Thoracic aorta (tissue), 2 donors: Measurements from ENCODE around the gene GALT. TPM values are rescaled to one million over a fixed set of nuclear protein-coding genes. Genes with fewer than 3 reads are reported as not detected.

Experiments used
- ATAC-seq: fragments of 150-250 bp; one replicate; pipeline ENCODE4 v1.8.0; 2017; ENCODE audit warnings: low read depth; ENCODE audit not compliant: insufficient number of reproducible peaks, low FRiP score
- DNase-seq: peaks from one replicate; pipeline ENCODE4 v3.0.0-alpha.2; 2020; ENCODE audit warnings: low spot score
- H3K27ac ChIP-seq, 2 donors: fragments of 200-600 bp; sonication (generic); 1 replicate in 1 of 2; 2 replicates in 1 of 2; pipeline ENCODE4 v1.5.1; 2016; ENCODE audit warnings: mild to moderate bottlenecking in 2 of 2, moderate library complexity in 2 of 2
- H3K27me3 ChIP-seq: fragments of 200-600 bp; sonication (generic); replicated peaks from 2 replicates; pipeline ENCODE4 v1.6.0; 2016; ENCODE audit warnings: mild to moderate bottlenecking; ENCODE audit not compliant: insufficient read depth
- H3K36me3 ChIP-seq: fragments of 200-600 bp; sonication (generic); one replicate; pipeline ENCODE4 v1.5.1; 2016
- H3K4me1 ChIP-seq, 2 donors: fragments of 200-600 bp; sonication (generic); 1 replicate in 1 of 2; 2 replicates in 1 of 2; pipeline versions ENCODE4 v1.5.1 to v1.6.0; 2016; ENCODE audit warnings: low read depth in 2 of 2, mild to moderate bottlenecking in 1 of 2; ENCODE audit not compliant: control insufficient read depth in 1 of 2
- H3K4me3 ChIP-seq: fragments of 200-600 bp; sonication (generic); 2 replicates; pipeline ENCODE4 v1.5.1; 2016; ENCODE audit warnings: mild to moderate bottlenecking
- H3K9me3 ChIP-seq: fragments of 200-600 bp; sonication (generic); 2 replicates; pipeline ENCODE4 v1.5.1; 2016
- total RNA-seq, 2 donors: library from RNA; depleted of rRNA; stranded (reverse); fragments of >200 nt; gene quantifications; one replicate each; pipeline versions ENCODE4 v1.1.0 to v1.2.3, GENCODE V29; 2016
- TF ChIP-seq, protein P1 (sequence below): fragments of 200-600 bp; sonication (generic); IDR thresholded peaks from one replicate; pipeline ENCODE4 v1.5.1; 2019; ENCODE audit warnings: antibody characterized with exemption

GALT gene
- total RNA-seq, 2 donors from 2014 or later: 67.7 to 78.4 TPM

DNA sequence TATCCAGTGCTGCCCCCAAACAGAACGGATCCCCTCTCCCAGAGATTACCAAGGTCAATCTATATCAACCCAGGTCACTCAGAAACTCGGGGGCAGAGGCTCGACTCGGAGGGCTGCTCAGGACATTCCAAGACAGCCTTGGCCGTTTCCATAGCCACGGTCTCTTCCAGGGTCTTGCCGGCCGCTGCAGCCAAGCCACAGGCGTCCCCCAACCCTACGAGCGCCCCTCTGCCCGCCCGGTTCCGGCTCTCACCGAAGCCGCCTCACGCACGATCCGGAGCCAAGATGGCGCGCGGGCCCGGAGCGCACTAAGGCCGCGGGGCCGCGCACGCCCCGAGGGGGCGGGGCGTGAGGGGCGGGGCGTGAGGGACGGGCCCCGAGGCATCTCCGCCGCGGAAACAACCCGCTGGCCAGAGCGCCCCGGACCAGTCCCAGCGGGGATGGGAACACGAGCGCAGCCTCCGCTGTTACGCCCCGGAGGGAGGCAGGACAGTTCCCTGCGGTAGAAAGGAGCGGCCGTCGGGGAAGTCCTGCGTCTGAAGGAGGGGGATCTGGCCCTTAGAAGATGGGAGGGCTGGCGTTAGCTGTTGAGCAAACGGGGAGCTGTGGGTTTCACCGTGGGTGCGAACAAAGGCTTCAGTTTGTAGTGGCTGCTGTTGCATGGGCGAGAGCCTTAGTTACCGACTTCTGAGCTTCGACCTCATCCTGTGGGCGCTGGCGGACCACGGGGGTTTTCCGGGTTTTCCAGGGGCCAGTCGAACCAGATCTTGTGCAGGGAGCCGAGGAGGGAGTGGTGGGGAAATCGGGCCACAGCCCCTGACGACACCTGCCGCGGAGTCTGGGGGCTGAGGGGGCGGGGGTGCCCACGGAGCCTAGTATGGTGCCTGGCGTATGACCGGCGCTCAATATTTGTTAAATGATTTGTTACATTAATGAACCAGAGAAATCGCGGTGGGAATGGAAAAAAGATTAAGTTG lies 34.4 kb upstream of the GALT start, which contains the start of gene RPP25L:
Gene RPP25L (minus strand): TSS at position 287 of the 977 bp plus-strand sequence. CDS start 801 bp downstream, outside the sequence.
- Histone ChIP-seq H3K27me3 (no peaks in the 10 kb centered on the region), H3K4me3 (peak within 1 kb of the TSS; percentile 85), H3K27ac (peak within 1 kb of the TSS; percentile 56 to 70), H3K4me1 (peaks cover 4 to 23% of the 10 kb centered on the region in 2 donors), H3K9me3 (no peaks in the 10 kb centered on the region), H3K36me3 (peaks cover 32% of the 10 kb centered on the region)
- TF ChIP-seq, protein P1, sequence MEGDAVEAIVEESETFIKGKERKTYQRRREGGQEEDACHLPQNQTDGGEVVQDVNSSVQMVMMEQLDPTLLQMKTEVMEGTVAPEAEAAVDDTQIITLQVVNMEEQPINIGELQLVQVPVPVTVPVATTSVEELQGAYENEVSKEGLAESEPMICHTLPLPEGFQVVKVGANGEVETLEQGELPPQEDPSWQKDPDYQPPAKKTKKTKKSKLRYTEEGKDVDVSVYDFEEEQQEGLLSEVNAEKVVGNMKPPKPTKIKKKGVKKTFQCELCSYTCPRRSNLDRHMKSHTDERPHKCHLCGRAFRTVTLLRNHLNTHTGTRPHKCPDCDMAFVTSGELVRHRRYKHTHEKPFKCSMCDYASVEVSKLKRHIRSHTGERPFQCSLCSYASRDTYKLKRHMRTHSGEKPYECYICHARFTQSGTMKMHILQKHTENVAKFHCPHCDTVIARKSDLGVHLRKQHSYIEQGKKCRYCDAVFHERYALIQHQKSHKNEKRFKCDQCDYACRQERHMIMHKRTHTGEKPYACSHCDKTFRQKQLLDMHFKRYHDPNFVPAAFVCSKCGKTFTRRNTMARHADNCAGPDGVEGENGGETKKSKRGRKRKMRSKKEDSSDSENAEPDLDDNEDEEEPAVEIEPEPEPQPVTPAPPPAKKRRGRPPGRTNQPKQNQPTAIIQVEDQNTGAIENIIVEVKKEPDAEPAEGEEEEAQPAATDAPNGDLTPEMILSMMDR: no peak
- DNase-seq: no peak
- ATAC-seq: peak; percentile 77

DNA sequence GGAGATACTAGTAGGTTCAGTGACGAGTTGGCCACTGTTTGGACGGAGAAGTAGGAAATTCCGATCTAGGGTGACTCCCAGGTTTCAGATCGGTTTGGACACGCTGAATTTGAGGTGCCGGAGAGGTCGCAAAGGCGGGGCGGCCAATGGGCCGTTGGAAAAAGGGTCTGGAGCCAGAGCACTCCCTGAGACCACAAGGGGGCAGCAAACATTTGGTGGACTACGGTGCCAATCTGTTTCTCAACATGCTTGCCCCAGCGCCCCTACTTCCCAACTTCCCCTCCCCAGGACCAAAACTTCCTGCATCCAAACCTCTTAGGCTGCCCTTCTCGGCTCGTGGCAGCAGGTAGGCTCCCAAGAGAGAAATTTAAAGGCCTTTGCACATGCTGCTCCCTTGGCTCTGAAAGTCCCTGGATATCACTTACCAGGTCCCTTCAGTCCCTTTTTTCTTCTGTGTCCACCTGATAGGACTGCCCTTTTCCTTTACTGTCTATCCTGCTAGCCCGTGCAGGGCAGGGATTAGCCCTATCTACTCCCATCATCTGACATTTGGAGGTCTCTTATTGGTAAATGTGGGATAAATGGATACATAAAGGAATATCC lies 33.6 kb upstream of the GALT start:
- H3K4me3 ChIP-seq: peak overlapping the region; percentile 85
- peaks cover 39% of the 10 kb centered on the region for H3K36me3 ChIP-seq
- TF ChIP-seq, protein P1: peak; percentile 78
- no peaks in the 10 kb centered on the region for H3K9me3 ChIP-seq
- no peaks in the 10 kb centered on the region for H3K27me3 ChIP-seq
- peak; percentile 66 for ATAC-seq
- peak overlapping the region in 1 of 2 donors; percentile 32 for H3K27ac ChIP-seq
- no peak for DNase-seq
- H3K4me1 ChIP-seq: peaks cover 4 to 23% of the 10 kb centered on the region in 2 donors

DNA sequence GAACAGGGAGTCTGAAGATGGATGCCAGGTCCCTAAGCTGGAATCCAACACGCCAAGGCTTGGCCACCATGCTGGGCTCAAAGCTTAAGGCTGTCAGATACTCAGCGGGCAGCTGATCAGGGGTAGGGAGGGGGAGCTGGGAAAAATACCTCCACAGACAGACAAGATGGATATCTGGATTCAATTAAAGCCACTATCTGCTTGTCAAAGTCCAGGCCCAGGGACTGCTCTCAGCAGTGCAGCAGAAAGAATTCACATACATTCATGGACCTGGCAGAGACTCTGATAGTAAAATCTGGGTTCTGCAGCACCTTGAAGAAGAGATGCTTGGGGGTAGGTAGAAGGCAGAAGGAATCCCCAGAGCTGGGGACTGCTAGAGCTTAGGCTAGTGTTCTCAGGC lies 31.3 kb upstream of the GALT start:
- Histone ChIP-seq H3K27me3 (no peaks in the 10 kb centered on the region), H3K9me3 (no peaks in the 10 kb centered on the region), H3K4me1 (peaks cover 4 to 30% of the 10 kb centered on the region in 2 donors), H3K36me3 (peaks cover 45% of the 10 kb centered on the region), H3K4me3 (no peak overlapping the region), H3K27ac (no peak overlapping the region)
- TF ChIP-seq, protein P1: no peak
- no peak for DNase-seq
- ATAC-seq: no peak

DNA sequence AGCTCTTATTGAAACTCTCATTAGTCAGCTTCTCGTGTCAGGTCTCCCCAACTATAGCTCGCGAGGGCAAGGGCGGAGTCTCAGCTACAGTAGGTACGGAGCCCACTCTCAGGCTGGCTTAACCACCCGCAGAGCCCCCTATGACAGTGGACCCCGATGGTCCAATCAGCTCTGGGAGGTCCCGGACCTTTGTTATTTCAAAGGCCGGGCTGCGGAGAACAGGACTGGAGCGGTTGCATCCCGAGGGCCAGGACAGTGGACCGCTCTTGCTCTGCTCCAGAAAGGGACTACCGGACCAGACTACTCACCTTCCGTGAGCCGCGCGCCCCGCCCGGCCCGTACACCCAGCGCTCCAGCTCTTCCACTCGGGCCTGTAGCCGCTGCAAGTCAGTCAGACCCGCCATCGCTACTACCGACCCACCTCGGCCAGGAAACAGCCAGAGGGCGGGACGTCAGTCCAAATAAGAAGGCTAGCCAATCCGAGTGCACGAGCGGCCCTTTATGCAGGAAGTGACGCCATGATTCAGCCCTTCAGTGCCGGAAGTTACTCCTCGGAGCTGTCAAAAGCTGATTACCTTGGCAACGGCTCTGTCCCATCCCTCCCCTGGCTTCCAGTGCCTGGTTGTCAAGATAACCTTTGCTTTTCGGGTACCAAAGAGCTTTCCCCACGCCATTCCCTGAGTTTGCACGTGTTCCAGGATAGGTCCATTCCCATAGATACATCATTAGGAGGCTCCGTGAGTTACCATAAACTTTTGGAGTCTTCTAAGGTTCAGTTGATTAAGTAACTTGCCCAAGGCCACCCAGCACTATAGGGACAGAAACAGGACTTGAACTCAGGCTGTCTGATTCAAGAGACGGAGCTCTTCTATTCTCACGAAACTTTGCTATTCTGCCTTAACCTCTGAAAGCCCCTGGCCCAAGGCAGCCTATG lies 26.1 kb upstream of the GALT start, which contains the start of gene DCTN3:
Gene DCTN3 (minus strand): TSS at position 435 of the 934 bp plus-strand sequence. CDS start 31 bp downstream, at position 404.
- ATAC-seq (peak; percentile 93), DNase-seq (peak; percentile 92)
- peaks cover 3 to 26% of the 10 kb centered on the region in 2 donors for H3K4me1 ChIP-seq
- TF ChIP-seq, protein P1: no peak
- H3K36me3 ChIP-seq: peaks cover 27% of the 10 kb centered on the region
- no peak within 1 kb of the TSS for H3K27ac ChIP-seq
- no peaks in the 10 kb centered on the region for H3K9me3 ChIP-seq
- H3K4me3 ChIP-seq: peak within 1 kb of the TSS; percentile 80
- H3K27me3 ChIP-seq: peaks cover 16% of the 10 kb centered on the region
